NCI-H2171 treated with DMSO at 0.1 percent for 48 hours (cell line): ENCODE results near the gene FOSB.
A peak's percentile ranks its signal among the peaks of the same experiment; 100 is the strongest.

Source experiments
- DNase-seq: peaks from one replicate; lab custom pipeline; 2025; lab: John Stamatoyannopoulos, UW

FOSB gene

GRCh38 chr19:45442778-45443461 is 24.9 kb upstream of the FOSB start:
- peak; percentile 35 for DNase-seq

GRCh38 chr19:45443462-45444317 is 24.1 kb upstream of the FOSB start:
- DNase-seq: peak; percentile 83

- DNase-seq: peak; percentile 39
Measured at GRCh38 chr19:45444318-45445041, 23.3 kb upstream of the FOSB start.

GRCh38 chr19:45445139-45445538 is 22.7 kb upstream of the FOSB start:
- DNase-seq: no peak

- peak; percentile 14 for DNase-seq
Measured at GRCh38 chr19:45446295-45446694, 21.5 kb upstream of the FOSB start.

- peak; percentile 96 for DNase-seq
Measured at GRCh38 chr19:45446944-45447343, 20.9 kb upstream of the FOSB start.

GRCh38 chr19:45448425-45448756 is 19.4 kb upstream of the FOSB start:
- DNase-seq: no peak

- DNase-seq: peak; percentile 17
Measured at GRCh38 chr19:45448887-45449299, 18.9 kb upstream of the FOSB start.

- no peak for DNase-seq
Measured at GRCh38 chr19:45450012-45450333, 17.8 kb upstream of the FOSB start.

- DNase-seq: no peak
Measured at GRCh38 chr19:45451131-45451849, 16.5 kb upstream of the FOSB start.

GRCh38 chr19:45451850-45452387 is 15.9 kb upstream of the FOSB start:
- no peak for DNase-seq

GRCh38 chr19:45455707-45456499 is 11.9 kb upstream of the FOSB start:
- peak; percentile 30 for DNase-seq

GRCh38 chr19:45456500-45456815 is 11.3 kb upstream of the FOSB start:
- no peak for DNase-seq

- no peak for DNase-seq
Measured at GRCh38 chr19:45457776-45458175, 10.0 kb upstream of the FOSB start.

- DNase-seq: no peak
Measured at GRCh38 chr19:45460807-45461347, 6.9 kb upstream of the FOSB start.

GRCh38 chr19:45462174-45462573 is 5.6 kb upstream of the FOSB start:
- no peak for DNase-seq

- DNase-seq: no peak
Measured at GRCh38 chr19:45463241-45463640, 4.6 kb upstream of the FOSB start.

- DNase-seq: no peak
Measured at GRCh38 chr19:45464274-45464673, 3.5 kb upstream of the FOSB start.

- no peak for DNase-seq
Measured at GRCh38 chr19:45464852-45465441, 2.8 kb upstream of the FOSB start.

GRCh38 chr19:45467115-45467455 is 711 bp upstream of the FOSB start:
- DNase-seq: no peak

- no peak for DNase-seq
Measured at GRCh38 chr19:45468159-45468651, 409 bp downstream of the FOSB start.
